GM19193 (cell line): ENCODE results near the gene ST14.

Experiments
- POLR2A ChIP-seq: IDR thresholded peaks from 4 replicates; pipeline ENCODE4 v1.6.1; 2011; ENCODE audit not compliant: insufficient read depth, insufficient read length; ENCODE audit errors: extremely low read depth

The ST14 gene

GRCh38 chr11:130188585-130189347 is 29.2 kb downstream of the ST14 start:
- TF ChIP-seq POLR2A, result no peak

- no peak for TF ChIP-seq POLR2A
Observed at GRCh38 chr11:130189492-130190210, 30.1 kb downstream of the ST14 start.

- no peak for TF ChIP-seq POLR2A
Observed at GRCh38 chr11:130190371-130190881, 30.8 kb downstream of the ST14 start.

- TF ChIP-seq POLR2A, result no peak
Observed at GRCh38 chr11:130191896-130192295, 32.3 kb downstream of the ST14 start.

- TF ChIP-seq POLR2A, result no peak
Observed at GRCh38 chr11:130192845-130193267, 33.3 kb downstream of the ST14 start.

GRCh38 chr11:130194241-130195023 is 34.9 kb downstream of the ST14 start:
- no peak for TF ChIP-seq POLR2A

- TF ChIP-seq POLR2A, result no peak
Observed at GRCh38 chr11:130197386-130198035, 37.9 kb downstream of the ST14 start.

GRCh38 chr11:130198292-130198691 is 38.7 kb downstream of the ST14 start:
- TF ChIP-seq POLR2A, result no peak

- no peak for TF ChIP-seq POLR2A
Observed at GRCh38 chr11:130198964-130199363, 39.4 kb downstream of the ST14 start.

- no peak for TF ChIP-seq POLR2A
Observed at GRCh38 chr11:130199792-130200191, 40.2 kb downstream of the ST14 start.

- TF ChIP-seq POLR2A, result no peak
Observed at GRCh38 chr11:130201026-130201425, 41.4 kb downstream of the ST14 start.

GRCh38 chr11:130202009-130202817 is 42.6 kb downstream of the ST14 start:
- TF ChIP-seq POLR2A, result no peak

- TF ChIP-seq POLR2A, result no peak
Observed at GRCh38 chr11:130202818-130203689, 43.5 kb downstream of the ST14 start.
